ENCODE data around the gene FBXW7.

The FBXW7 gene

GRCh38 chr4:152509595-152510225, 26.2 kb downstream of the FBXW7 start:
- DNase-seq = no peak

DNA sequence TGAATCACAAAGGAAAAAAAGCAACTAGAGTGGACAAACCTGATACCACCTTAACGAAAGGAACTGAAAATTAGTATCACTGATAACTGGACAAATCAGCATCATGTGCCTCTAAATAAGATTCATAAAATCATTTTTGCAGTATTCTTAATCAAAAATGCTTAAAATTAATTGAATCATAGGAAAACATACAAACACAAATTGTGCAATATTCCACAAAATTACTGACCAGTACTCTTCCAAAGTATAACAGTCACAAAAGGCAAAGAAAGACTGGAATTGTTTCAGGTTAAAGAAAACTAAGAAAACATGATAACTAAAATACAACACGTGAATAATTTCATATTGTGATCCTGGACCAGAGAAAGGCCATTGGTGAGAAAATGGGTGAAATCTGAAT, 27.1 kb downstream of the FBXW7 start:
- no peak for DNase-seq

GRCh38 chr4:152508386-152508785, 27.5 kb downstream of the FBXW7 start:
- no peak for DNase-seq

- DNase-seq = no peak
Observed at GRCh38 chr4:152503653-152504290, 32.1 kb downstream of the FBXW7 start.

DNA sequence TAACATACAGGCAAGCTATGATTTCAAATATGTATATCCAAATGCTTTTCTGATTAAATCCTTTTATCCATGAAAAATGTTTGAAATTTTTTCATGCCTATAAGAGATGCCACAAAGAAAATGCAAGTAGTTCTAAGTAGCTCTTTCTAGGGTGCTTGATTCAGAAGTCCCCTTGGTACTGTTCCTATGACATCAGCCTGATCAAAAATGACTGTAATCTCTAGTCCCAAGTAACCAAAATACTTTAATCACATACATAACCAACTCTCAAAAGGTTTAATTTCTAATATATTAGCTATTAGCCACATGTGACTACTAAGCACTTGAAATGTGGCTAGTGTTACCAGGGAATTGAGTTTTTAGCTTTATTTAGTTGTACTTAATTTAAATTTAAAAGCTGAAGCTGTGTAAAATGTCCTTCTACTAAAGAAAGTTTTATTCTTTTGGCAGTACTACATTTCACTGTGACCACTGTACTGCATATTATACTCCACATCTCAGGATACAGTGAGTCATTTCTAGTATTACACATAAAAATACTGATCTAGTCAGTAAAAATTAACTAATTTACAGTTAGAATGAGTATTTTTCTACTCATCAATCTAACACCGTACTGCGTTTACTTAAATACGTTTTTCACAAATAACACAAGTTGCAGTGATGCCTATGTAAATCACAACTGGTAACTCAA, 33.9 kb downstream of the FBXW7 start:
- no peak for DNase-seq

GRCh38 chr4:152500800-152501434, 35.0 kb downstream of the FBXW7 start:
- peak in 1 of 2 donors; percentile 60 for DNase-seq

GRCh38 chr4:152500275-152500674, 35.6 kb downstream of the FBXW7 start:
- no peak for DNase-seq

DNA sequence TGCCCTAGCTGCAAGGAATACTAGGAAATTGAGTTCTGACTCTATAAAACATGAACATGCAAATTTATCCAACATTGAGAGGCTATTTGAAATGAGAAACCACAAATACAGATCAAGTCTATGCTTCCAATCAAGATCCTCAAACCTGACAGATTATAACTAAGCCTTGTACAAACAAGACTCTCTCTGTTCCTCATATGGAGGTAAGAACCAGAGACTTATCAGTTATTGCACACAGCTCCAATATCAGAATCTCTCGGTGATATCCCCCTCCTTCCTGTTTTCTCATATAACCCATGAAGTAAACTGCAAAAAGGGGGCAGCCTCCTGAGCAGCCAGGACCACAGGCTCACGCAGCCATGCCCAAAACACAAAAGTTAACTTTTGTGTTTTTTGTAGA, 36.5 kb downstream of the FBXW7 start:
- DNase-seq = no peak

DNA sequence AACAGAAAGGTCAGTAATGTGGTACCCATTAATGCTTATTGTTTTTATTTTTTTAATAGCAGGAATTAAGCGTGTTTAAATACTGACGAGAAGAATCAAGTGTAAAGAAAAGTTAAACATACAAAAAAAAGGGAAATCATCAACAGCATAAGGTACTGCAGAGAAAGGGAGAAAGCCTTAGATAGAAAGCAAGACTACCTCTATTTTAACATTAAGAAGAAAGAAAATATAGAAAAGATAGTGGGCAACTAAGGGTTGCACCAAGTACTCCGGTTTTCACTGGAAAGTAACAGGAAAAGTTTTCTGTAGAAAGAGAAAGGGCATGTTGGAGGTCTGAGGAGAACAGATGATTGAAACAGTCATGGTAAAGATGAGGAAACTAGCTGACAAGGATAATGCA, 41.9 kb downstream of the FBXW7 start:
- DNase-seq = no peak

GRCh38 chr4:152488246-152488645, 47.6 kb downstream of the FBXW7 start:
- no peak for DNase-seq

DNA sequence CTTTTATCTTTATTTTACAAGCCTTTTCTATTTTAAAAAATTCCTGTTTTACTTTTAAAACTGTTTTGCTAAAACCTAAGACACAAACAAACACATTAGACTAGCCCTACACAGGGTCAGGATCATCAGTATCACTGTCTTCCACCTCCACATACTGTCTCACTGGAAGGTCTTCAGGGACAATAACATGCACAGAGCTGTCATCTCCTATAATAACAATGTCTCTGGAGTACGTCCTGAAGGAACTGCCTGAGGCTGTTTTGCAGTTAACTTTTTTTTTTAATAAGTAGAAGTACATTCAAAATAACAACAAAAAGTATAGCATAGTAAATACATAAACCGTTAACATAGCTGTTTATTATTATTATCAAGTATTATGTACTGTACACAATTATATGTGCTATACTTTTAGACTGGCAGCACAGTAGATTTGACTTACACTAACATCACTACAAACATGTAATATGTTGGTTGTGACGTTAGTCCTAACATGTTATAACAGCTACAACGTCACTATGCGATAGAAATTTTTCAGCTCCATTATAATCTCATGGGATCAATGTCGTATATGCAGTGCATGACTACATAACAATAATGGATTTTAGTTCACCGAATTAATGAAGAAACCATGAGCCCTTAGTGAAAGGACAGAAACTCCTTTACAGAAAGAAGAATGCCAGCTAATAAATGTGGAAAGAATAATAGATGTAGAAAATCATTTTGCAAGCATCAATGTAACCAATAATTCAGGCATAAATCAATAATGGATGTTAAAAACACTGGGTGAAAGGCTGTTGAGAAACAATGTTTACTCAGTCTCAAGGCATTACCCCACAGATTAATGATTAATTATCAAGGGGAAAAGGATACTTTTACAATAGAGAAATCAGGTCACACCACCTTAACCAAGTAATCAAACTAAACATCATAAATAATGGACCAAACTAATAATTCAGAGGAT, 49.2 kb downstream of the FBXW7 start:
- no peak for DNase-seq

DNA sequence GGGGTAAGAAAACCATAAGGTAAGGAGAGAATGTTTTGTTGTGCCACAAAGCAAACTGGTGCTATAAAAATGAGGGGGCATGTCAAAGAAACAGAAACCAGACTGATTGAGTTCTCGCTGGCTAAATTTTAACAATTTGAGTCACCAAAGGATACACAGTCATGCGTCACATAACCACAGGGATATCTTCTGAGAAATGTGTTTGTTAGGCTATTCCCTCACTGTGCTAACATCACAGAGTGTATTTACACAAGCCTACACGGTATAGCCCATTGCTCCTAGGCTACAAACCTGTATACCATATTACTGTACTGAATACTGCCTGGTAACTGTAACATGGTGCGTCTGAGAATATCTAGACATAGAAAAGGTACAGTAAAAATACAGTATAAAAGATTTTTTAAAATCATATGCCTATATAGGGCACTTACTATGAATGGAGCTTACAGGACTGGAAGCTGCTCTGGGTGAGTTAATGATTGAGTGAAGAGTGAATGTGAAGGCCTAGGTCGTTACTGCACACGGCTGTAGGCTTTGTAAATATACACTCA, 50.1 kb downstream of the FBXW7 start:
- no peak for DNase-seq

GRCh38 chr4:152482211-152482610, 53.7 kb downstream of the FBXW7 start:
- no peak for DNase-seq

- DNase-seq = no peak
Observed at GRCh38 chr4:152480901-152481300, 55.0 kb downstream of the FBXW7 start.

DNA sequence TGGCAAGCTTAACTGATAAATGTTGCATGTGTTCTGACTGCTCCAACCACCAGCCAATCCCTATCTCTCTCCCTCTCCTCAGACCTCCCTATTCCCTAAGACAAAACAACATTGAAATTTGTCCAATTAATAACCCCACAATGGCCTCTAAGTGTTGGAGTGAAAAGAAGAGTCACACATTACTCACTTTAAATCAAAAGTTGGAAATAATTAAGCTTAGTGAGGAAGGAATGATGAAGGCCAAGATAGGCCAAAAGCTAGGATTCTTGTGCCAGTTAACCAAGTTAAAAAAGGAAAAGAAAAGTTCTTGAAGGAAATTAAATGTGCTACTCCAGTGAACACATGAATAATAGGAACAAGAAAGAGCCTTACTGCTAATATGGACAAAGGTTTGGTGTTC, 55.6 kb downstream of the FBXW7 start:
- no peak for DNase-seq

- DNase-seq = no peak
Observed at GRCh38 chr4:152479428-152480026, 56.4 kb downstream of the FBXW7 start.

DNA sequence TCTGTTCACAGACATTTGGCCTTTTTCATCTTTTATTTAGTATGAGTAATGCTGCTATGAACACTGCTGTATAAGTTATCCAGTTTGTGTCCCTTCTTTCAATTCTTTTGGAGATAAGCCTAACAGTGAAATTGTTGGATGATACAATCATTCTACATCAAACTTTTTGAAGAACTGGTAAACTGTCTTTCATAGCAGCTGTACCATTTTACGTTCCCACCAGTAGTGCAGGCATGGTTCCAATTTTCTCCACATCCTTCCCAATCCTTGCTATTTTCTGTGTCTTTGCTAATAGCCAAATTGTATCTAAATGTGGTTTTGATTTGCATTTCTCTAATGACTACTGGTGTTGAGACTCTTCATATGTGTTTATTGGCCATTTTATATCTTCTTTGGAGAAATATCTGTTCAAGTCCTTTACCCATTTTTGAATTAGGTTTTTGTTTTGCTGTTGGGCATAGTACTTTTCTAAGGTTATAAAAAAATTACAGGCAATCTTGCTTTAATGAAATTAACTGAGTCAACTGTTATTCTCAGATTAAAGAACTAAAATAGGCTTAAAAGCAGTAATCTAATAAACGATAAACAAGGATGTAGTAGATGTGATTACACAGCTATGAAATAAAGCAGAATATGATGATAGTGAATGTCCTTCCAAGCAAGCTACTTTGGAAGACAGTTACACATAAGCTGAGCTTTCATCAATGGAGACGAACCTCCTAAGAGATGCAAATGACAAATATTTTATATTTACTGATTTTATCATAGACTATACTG, 57.2 kb downstream of the FBXW7 start:
- no peak for DNase-seq

- no peak for DNase-seq
Observed at GRCh38 chr4:152476796-152477195, 59.1 kb downstream of the FBXW7 start.

- DNase-seq = no peak
Observed at GRCh38 chr4:152471251-152471792, 64.6 kb downstream of the FBXW7 start.

DNA sequence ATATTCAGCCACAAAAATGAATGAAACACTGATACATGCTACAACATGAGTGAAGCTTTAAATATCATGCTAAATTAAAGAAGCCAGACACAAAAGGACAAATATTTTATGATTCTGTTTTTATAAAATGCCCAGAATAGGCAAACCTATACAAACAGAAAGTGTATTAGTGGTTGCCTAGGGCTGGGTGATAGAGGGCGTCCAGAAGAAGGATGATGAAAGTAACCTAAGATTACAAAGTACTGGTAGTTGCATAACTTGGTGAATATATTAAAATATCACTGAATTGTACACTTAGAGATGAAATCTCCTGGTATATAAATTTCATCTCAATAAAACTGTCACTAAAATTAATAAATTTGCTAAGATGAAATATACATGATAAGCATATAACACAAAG, 67.5 kb downstream of the FBXW7 start:
- no peak for DNase-seq

DNA sequence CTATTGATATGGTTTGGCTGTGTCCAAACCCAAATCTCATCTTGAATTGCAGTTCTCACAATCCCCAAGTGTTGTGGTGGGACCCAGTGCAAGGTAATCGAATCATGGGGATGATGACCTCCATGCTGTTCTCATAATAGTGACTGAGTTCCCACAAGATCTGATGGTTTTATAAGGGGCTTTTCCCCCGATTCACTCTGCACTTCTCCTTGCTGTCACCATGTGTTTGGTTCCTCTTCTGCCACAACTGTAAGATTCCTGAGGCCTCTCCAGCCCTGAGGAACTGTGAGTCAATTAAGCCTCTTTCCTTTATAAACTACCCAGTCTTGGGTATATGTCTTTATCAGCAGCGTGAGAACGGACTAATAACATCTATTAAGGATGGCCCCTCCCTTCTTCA, 68.8 kb downstream of the FBXW7 start:
- DNase-seq = no peak
